GM21526 (cell line): ENCODE results near the gene SRPRB.

Experiments used
- ATAC-seq: cut with Tn5 transposase; IDR thresholded peaks from one replicate; pipeline ENCODE4 v1.9.1; 2021; ENCODE audit warnings: moderate library complexity; ENCODE audit not compliant: unreplicated experiment, low FRiP score

The SRPRB gene

GRCh38 chr3:133825969-133826727, 20.5 kb downstream of the SRPRB start:
- ATAC-seq = no peak

GRCh38 chr3:133827136-133827535, 21.5 kb downstream of the SRPRB start:
- no peak for ATAC-seq

GRCh38 chr3:133827684-133828083, 22.1 kb downstream of the SRPRB start:
- ATAC-seq = no peak

GRCh38 chr3:133828576-133829309, 23.1 kb downstream of the SRPRB start:
- ATAC-seq = no peak

DNA sequence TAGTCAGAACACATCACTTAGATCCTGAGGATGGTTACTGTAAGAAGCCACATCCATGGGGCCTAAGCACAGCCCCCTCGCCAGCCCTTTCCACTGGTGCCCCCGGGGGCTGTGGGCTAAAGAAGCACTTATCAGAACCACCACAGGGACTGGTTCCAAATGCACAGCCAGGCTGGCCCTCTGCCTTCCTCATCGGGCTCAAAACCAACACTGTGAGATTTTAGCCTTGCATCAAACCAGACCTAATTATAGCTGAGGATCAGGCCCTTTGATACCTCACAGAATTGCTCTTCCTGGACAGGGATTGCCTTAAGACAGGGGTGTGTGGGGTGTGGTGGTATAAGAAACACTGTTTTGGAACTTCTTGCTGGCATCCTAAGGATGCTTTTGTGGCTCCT, 23.7 kb downstream of the SRPRB start:
- no peak for ATAC-seq

DNA sequence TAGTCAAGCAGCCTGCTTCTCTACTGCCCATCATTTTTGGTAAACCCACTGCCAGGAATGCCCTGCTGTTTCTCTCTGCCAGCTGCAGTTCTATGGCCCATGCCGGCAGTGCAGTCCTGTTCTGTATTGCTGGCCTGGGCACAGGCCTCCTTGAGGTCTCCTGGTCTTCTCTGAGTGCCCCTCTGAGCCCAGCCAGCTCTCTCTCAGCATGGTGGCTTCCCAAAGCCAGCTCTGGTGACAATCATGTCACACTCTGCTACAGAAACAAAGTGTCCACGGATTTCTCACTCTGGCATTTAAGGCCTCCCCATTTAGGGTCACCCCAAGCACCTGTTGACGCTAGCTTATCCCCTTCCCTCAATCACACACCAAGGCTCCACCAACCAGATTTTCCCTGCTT, 24.5 kb downstream of the SRPRB start:
- ATAC-seq = no peak

GRCh38 chr3:133831966-133832801, 26.6 kb downstream of the SRPRB start:
- no peak for ATAC-seq

DNA sequence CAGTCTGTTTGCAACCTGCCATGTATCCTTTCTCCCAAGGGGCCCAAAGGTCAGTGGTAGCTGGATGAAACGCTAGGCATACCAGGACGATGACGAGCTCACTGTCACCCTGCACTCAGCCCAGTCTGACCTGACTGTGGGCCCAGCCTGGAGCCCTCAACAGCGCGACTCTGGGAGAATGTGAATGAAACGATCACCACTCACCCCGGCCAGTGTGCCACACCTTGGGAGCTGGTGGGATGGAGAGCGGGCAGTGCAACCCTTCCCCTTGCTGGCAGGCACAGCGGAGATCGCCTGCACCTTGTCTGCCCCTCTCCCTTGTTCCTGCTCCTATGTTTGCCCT, 27.2 kb downstream of the SRPRB start:
- ATAC-seq = no peak

- no peak for ATAC-seq
Measured at GRCh38 chr3:133833267-133833666, 27.7 kb downstream of the SRPRB start.

GRCh38 chr3:133833880-133834620, 28.4 kb downstream of the SRPRB start:
- no peak for ATAC-seq

- no peak for ATAC-seq
Measured at GRCh38 chr3:133834621-133835417, 29.2 kb downstream of the SRPRB start.

DNA sequence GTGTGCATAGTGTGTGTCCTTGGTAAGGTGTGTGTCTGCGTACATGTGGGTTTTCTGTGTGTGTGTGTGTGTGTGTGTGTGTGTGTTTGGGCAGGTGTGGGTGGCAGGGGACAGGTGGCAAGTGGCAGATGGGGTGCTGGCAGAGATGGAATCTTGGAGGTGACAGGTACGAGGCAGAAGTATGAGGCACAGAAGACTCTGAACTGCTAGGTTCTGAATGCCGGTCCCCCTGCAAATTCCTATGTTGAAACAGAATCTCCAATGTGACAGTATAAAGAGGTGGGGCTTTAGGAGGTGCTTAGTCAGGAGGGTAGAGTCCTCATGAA, 29.8 kb downstream of the SRPRB start:
- no peak for ATAC-seq

GRCh38 chr3:133835961-133836360, 30.3 kb downstream of the SRPRB start:
- ATAC-seq = no peak

GRCh38 chr3:133836497-133837158, 31.0 kb downstream of the SRPRB start:
- ATAC-seq = no peak

DNA sequence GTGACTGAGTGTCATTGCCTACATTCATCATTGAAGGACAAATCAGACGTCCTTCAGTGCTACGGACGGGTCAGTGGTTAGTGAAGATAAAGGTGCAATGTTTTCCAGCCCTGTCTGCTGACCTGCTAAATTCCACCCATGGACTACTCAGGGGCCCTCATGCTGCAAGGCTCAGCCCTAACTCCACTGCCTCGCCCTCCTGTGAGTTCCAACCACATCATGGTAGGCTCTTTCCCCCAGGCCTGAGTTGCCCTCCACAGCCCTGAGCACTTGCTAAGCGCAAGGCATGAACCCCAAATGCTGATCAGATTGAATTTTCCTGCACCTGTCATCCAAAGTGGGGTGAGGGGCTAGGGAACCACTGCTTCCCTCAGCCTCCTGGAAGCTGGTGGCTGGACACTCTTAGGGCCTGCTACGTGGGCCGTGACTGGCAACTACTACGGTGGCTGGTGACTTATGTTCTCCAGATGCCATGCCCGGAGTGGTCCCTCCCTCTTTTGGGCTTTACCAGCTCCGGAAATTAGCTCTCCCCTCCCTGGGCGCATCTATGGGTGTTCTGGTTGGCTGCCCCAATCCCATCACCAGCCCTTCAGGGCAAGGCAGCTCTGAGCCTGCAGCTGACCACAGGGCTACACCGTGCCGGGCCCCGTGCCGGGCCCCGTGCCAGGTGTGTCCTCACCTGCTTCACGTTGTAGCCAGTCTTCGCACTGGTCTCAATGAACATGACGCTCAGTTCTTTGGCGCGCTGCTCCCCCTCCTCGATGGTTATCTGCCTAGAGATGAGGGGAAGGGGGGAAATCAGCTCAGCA, 32.1 kb downstream of the SRPRB start:
- ATAC-seq = no peak

GRCh38 chr3:133838296-133838789, 32.7 kb downstream of the SRPRB start:
- ATAC-seq = no peak

- ATAC-seq = no peak
Measured at GRCh38 chr3:133838916-133839800, 33.5 kb downstream of the SRPRB start.
